ENCODE measurements around the gene TPK1. TPM values are rescaled to one million over a fixed set of nuclear protein-coding genes. Genes with fewer than 3 reads are reported as not detected.
A peak's percentile ranks its signal among the peaks of the same experiment; 100 is the strongest.

TPK1 gene
- total and polyA plus RNA-seq, 4 donors, result 3.5 to 15.5 (median 7.8) TPM

DNA sequence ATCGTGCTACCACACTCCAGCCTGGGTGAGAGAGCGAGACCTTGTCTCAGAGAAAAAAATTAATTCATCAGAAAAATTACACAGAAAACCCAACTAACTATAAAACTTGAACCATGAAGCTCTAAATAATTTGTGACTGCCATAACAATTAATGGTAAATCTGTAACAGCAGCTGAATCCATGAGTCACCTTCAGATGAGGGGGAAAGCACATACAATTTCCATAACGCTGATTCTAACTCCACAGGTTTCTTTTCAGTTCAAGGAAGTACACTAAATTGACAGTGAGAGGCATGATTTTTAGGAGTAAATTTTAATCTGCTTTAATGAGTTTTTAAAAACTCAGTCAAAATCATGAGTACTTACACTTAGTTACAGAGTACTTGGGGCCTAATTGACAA lies 312.2 kb downstream of the TPK1 start:
- no peaks in the 10 kb centered on the region for H3K4me1 ChIP-seq (ENCODE audit: control insufficient read depth, insufficient read depth, low read length)
- WGBS (ENCODE audit: insufficient coverage), result no CpG with 5 or more reads among the region's 3 CpGs
- no peaks in the 10 kb centered on the region for H3K36me3 ChIP-seq (ENCODE audit: control insufficient read depth, insufficient read depth, low read length)

GRCh38 chr7:144519925-144520324 lies 315.9 kb downstream of the TPK1 start:
- no peaks in the 10 kb centered on the region for H3K4me1 ChIP-seq (ENCODE audit: control insufficient read depth, insufficient read depth, low read length)
- no peak overlapping the region for H3K27ac ChIP-seq (ENCODE audit: low read depth, low read length)
- no peaks in the 10 kb centered on the region for H3K36me3 ChIP-seq (ENCODE audit: control insufficient read depth, insufficient read depth, low read length)
- 43% methylated on average over 2 of the region's 4 CpGs for WGBS (ENCODE audit: insufficient coverage)
- DNase-seq (ENCODE audit: low read depth in 4 of 6, low spot score in 6 of 6), result peak in 4 of 6 donors; percentile 22 to 94 (median 37)
- H3K9me3 ChIP-seq (ENCODE audit: control insufficient read depth, insufficient read depth, low read length), result no peaks in the 10 kb centered on the region
- H3K4me3 ChIP-seq (ENCODE audit: low read depth, low read length), result no peak overlapping the region
- no peaks in the 10 kb centered on the region for H3K27me3 ChIP-seq (ENCODE audit: control insufficient read depth, insufficient read depth, low read length)

More for the DNA sequence above, 312.2 kb downstream of the TPK1 start:
- Histone ChIP-seq H3K27me3 (ENCODE audit: control insufficient read depth, insufficient read depth, low read length) (no peaks in the 10 kb centered on the region), H3K9me3 (ENCODE audit: control insufficient read depth, insufficient read depth, low read length) (no peaks in the 10 kb centered on the region), H3K27ac (ENCODE audit: low read depth, low read length) (no peak overlapping the region), H3K4me3 (ENCODE audit: low read depth, low read length) (no peak overlapping the region)
- no peak for DNase-seq (ENCODE audit: low read depth in 4 of 6, low spot score in 6 of 6)

DNA sequence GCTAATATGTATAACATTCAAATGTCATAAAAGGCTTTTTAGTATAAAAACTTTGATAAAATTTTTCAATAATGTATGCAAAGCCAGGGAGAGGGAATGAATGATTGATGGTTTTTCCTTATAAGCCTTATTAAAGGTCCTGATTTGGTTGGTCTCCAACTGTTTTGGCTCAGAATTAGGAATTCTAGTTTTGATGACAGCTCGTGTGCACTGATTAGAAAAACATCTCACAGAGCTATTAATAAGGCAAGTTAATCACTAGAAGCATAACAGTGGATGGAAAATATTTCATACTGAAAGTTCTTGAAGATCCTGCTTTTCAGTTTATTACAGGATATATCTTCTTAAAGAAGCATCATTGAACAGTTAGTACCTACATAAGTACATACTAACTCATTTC lies 317.5 kb downstream of the TPK1 start:
- WGBS (ENCODE audit: insufficient coverage), result no CpG with 5 or more reads among the region's 1 CpG
- no peak overlapping the region for H3K4me3 ChIP-seq (ENCODE audit: low read depth, low read length)
- no peak overlapping the region for H3K27ac ChIP-seq (ENCODE audit: low read depth, low read length)
- H3K9me3 ChIP-seq (ENCODE audit: control insufficient read depth, insufficient read depth, low read length), result no peaks in the 10 kb centered on the region
- no peaks in the 10 kb centered on the region for H3K4me1 ChIP-seq (ENCODE audit: control insufficient read depth, insufficient read depth, low read length)
- no peaks in the 10 kb centered on the region for H3K27me3 ChIP-seq (ENCODE audit: control insufficient read depth, insufficient read depth, low read length)
- DNase-seq (ENCODE audit: low read depth in 4 of 6, low spot score in 6 of 6), result no peak
- H3K36me3 ChIP-seq (ENCODE audit: control insufficient read depth, insufficient read depth, low read length), result no peaks in the 10 kb centered on the region

DNA sequence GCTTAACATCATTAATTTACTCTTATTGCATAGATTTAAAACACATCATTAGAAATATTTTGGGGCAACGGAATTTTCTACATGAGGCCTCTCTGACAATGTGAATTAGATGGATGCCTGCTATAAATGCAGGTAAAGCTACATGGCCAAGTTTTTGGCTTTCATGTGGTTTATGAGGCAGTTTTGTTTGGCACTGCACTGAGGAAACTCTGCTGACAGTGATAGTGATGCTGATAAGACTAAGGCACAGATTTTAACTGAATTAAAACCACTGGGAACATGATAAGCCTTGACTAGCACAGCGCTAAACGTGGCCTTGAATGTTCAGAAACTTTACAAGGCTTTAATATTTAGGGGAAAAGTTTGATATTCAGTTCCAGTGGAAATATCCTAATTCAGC lies 318.1 kb downstream of the TPK1 start:
- Histone ChIP-seq H3K27ac (ENCODE audit: low read depth, low read length) (no peak overlapping the region), H3K4me1 (ENCODE audit: control insufficient read depth, insufficient read depth, low read length) (no peaks in the 10 kb centered on the region), H3K27me3 (ENCODE audit: control insufficient read depth, insufficient read depth, low read length) (no peaks in the 10 kb centered on the region), H3K4me3 (ENCODE audit: low read depth, low read length) (no peak overlapping the region), H3K9me3 (ENCODE audit: control insufficient read depth, insufficient read depth, low read length) (no peaks in the 10 kb centered on the region), H3K36me3 (ENCODE audit: control insufficient read depth, insufficient read depth, low read length) (no peaks in the 10 kb centered on the region)
- no CpG with 5 or more reads among the region's 3 CpGs for WGBS (ENCODE audit: insufficient coverage)
- no peak for DNase-seq (ENCODE audit: low read depth in 4 of 6, low spot score in 6 of 6)

GRCh38 chr7:144516729-144517525 lies 318.9 kb downstream of the TPK1 start:
- H3K4me3 ChIP-seq (ENCODE audit: low read depth, low read length), result no peak overlapping the region
- H3K4me1 ChIP-seq (ENCODE audit: control insufficient read depth, insufficient read depth, low read length), result no peaks in the 10 kb centered on the region
- H3K27ac ChIP-seq (ENCODE audit: low read depth, low read length), result no peak overlapping the region
- H3K36me3 ChIP-seq (ENCODE audit: control insufficient read depth, insufficient read depth, low read length), result no peaks in the 10 kb centered on the region
- no peaks in the 10 kb centered on the region for H3K9me3 ChIP-seq (ENCODE audit: control insufficient read depth, insufficient read depth, low read length)
- DNase-seq (ENCODE audit: low read depth in 4 of 6, low spot score in 6 of 6), result no peak
- WGBS (ENCODE audit: insufficient coverage), result 83% methylated on average over 1 of the region's 3 CpGs
- no peaks in the 10 kb centered on the region for H3K27me3 ChIP-seq (ENCODE audit: control insufficient read depth, insufficient read depth, low read length)

DNA sequence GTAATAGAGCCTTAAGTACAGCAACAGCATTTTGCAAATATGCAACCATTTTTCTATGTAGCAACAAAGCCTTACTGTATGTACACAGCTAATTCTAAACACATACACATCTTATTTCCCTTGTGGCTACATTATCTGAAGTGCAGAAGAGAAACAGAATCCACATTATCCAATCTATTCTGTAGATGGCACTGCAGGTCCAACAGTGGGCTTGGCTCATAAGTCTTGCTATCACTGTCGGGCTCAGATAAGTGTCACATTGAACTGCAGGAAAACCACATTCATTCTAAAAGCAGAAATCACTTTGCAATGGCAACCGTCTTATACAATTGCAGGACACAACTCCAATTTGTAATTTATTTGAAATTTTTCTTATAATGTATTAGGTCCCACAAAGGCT lies 322.5 kb downstream of the TPK1 start:
- no peak overlapping the region for H3K4me3 ChIP-seq (ENCODE audit: low read depth, low read length)

GRCh38 chr7:144510621-144511020 lies 325.2 kb downstream of the TPK1 start:
- H3K27me3 ChIP-seq (ENCODE audit: control insufficient read depth, insufficient read depth, low read length), result no peaks in the 10 kb centered on the region
- 91% methylated on average over 4 of the region's 6 CpGs for WGBS (ENCODE audit: insufficient coverage)
- DNase-seq (ENCODE audit: low read depth in 4 of 6, low spot score in 6 of 6), result peak in 1 of 6 donors; percentile 61

More for the DNA sequence above, 322.5 kb downstream of the TPK1 start:
- DNase-seq (ENCODE audit: low read depth in 4 of 6, low spot score in 6 of 6), result peak in 5 of 6 donors; percentile 47 to 95 (median 50)
- no peaks in the 10 kb centered on the region for H3K27me3 ChIP-seq (ENCODE audit: control insufficient read depth, insufficient read depth, low read length)
- 0% methylated on average over 1 of the region's 2 CpGs for WGBS (ENCODE audit: insufficient coverage)
- H3K27ac ChIP-seq (ENCODE audit: low read depth, low read length), result no peak overlapping the region
- H3K36me3 ChIP-seq (ENCODE audit: control insufficient read depth, insufficient read depth, low read length), result no peaks in the 10 kb centered on the region
- H3K9me3 ChIP-seq (ENCODE audit: control insufficient read depth, insufficient read depth, low read length), result no peaks in the 10 kb centered on the region
- no peaks in the 10 kb centered on the region for H3K4me1 ChIP-seq (ENCODE audit: control insufficient read depth, insufficient read depth, low read length)

DNA sequence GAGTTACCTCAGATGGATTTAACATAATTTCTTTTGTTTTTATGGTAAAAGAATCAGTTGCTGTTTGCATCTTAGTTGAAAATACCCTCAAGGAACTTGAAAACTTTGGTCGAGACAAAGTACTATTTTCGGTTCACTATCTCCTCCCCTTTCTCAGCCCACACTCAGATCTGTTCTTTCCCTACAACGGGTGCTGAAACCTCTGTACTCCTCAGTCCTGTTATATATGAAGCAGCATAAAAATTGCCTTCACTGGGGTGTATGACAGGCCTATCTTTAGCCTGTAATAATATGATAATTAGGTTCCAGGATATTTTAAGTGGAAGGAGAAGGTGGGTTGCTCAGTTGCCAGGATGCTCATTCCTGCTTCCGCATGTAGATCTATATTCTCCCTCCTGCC lies 327.2 kb downstream of the TPK1 start:
- H3K36me3 ChIP-seq (ENCODE audit: control insufficient read depth, insufficient read depth, low read length), result no peaks in the 10 kb centered on the region
- WGBS (ENCODE audit: insufficient coverage), result 100% methylated on average over 1 of the region's 4 CpGs
- H3K4me3 ChIP-seq (ENCODE audit: low read depth, low read length), result no peak overlapping the region
- H3K4me1 ChIP-seq (ENCODE audit: control insufficient read depth, insufficient read depth, low read length), result no peaks in the 10 kb centered on the region
- no peak for DNase-seq (ENCODE audit: low read depth in 4 of 6, low spot score in 6 of 6)
- H3K27me3 ChIP-seq (ENCODE audit: control insufficient read depth, insufficient read depth, low read length), result no peaks in the 10 kb centered on the region
- H3K9me3 ChIP-seq (ENCODE audit: control insufficient read depth, insufficient read depth, low read length), result no peaks in the 10 kb centered on the region
- H3K27ac ChIP-seq (ENCODE audit: low read depth, low read length), result no peak overlapping the region

More at GRCh38 chr7:144510621-144511020, 325.2 kb downstream of the TPK1 start:
- no peak overlapping the region for H3K4me3 ChIP-seq (ENCODE audit: low read depth, low read length)
- H3K4me1 ChIP-seq (ENCODE audit: control insufficient read depth, insufficient read depth, low read length), result no peaks in the 10 kb centered on the region
- H3K36me3 ChIP-seq (ENCODE audit: control insufficient read depth, insufficient read depth, low read length), result no peaks in the 10 kb centered on the region
- no peaks in the 10 kb centered on the region for H3K9me3 ChIP-seq (ENCODE audit: control insufficient read depth, insufficient read depth, low read length)
- no peak overlapping the region for H3K27ac ChIP-seq (ENCODE audit: low read depth, low read length)

- 50% methylated on average over 1 of the region's 6 CpGs for WGBS (ENCODE audit: insufficient coverage)
- H3K4me3 ChIP-seq (ENCODE audit: low read depth, low read length), result no peak overlapping the region
- no peaks in the 10 kb centered on the region for H3K9me3 ChIP-seq (ENCODE audit: control insufficient read depth, insufficient read depth, low read length)
- no peak for DNase-seq (ENCODE audit: low read depth in 4 of 6, low spot score in 6 of 6)
- no peaks in the 10 kb centered on the region for H3K27me3 ChIP-seq (ENCODE audit: control insufficient read depth, insufficient read depth, low read length)
- no peaks in the 10 kb centered on the region for H3K4me1 ChIP-seq (ENCODE audit: control insufficient read depth, insufficient read depth, low read length)
- no peak overlapping the region for H3K27ac ChIP-seq (ENCODE audit: low read depth, low read length)
- no peaks in the 10 kb centered on the region for H3K36me3 ChIP-seq (ENCODE audit: control insufficient read depth, insufficient read depth, low read length)
Measured at GRCh38 chr7:144503215-144503614, 332.6 kb downstream of the TPK1 start.

DNA sequence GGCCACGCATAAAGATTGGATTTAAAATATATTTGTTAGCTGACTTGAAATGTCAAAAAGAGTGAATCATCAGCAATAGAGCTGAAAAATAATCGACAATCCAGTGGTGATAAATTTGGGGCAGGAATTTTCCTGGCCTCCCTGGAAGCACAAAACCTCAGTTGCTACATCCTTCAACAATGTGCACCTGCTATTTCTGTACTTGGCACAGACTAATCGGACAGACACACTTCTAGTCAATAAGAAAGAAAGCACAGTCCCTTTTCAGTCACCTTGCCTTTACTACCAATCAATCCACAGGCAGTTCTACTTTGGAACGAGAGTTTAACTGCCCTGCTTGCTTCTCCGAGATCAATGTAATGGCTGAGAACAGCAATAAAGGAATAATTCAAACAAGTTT lies 335.6 kb downstream of the TPK1 start:
- H3K9me3 ChIP-seq (ENCODE audit: control insufficient read depth, insufficient read depth, low read length), result no peaks in the 10 kb centered on the region
- H3K36me3 ChIP-seq (ENCODE audit: control insufficient read depth, insufficient read depth, low read length), result no peaks in the 10 kb centered on the region
- no peak for DNase-seq (ENCODE audit: low read depth in 4 of 6, low spot score in 6 of 6)
- no peaks in the 10 kb centered on the region for H3K27me3 ChIP-seq (ENCODE audit: control insufficient read depth, insufficient read depth, low read length)
- no peak overlapping the region for H3K27ac ChIP-seq (ENCODE audit: low read depth, low read length)
- no peak overlapping the region for H3K4me3 ChIP-seq (ENCODE audit: low read depth, low read length)
- H3K4me1 ChIP-seq (ENCODE audit: control insufficient read depth, insufficient read depth, low read length), result no peaks in the 10 kb centered on the region
- WGBS (ENCODE audit: insufficient coverage), result 27% methylated on average over 1 of the region's 5 CpGs

All from spinal cord (tissue), 10 donors.